ENCODE measurements around the gene ABCC9.
"Not testable (repeated sequence)": the region's sequence is repeated elsewhere in the genome, so short reads cannot be mapped to it uniquely, and the experiment has no call there.

Gene ABCC9

GRCh38 chr12:21938879-21939278 lies 2.3 kb downstream of the ABCC9 start:
- no peak for TF ChIP-seq CTCF (IDR thresholded peaks at IDR 0.05; ENCODE audit: insufficient read depth, missing control alignments)
- FAIRE-seq (no peak), DNase-seq (ENCODE audit: insufficient read length, low spot score) (no peak)

- FAIRE-seq = no peak
- DNase-seq (ENCODE audit: insufficient read length, low spot score) = no peak
- no peak for TF ChIP-seq CTCF (IDR thresholded peaks at IDR 0.05; ENCODE audit: insufficient read depth, missing control alignments)
Measured at GRCh38 chr12:21934173-21934572, 7.1 kb downstream of the ABCC9 start.

GRCh38 chr12:21933656-21934055 lies 7.6 kb downstream of the ABCC9 start:
- no peak for TF ChIP-seq CTCF (IDR thresholded peaks at IDR 0.05; ENCODE audit: insufficient read depth, missing control alignments)
- DNase-seq (ENCODE audit: insufficient read length, low spot score) (no peak), FAIRE-seq (no peak)

- not testable (repeated sequence) for FAIRE-seq
Measured at GRCh38 chr12:21929972-21930371, 11.3 kb downstream of the ABCC9 start.

GRCh38 chr12:21925296-21925913 lies 15.8 kb downstream of the ABCC9 start:
- FAIRE-seq (no peak), DNase-seq (ENCODE audit: insufficient read length, low spot score) (no peak)
- TF ChIP-seq CTCF (IDR thresholded peaks at IDR 0.05; ENCODE audit: insufficient read depth, missing control alignments) = no peak

More at GRCh38 chr12:21929972-21930371, 11.3 kb downstream of the ABCC9 start:
- DNase-seq (ENCODE audit: insufficient read length, low spot score) = not testable (repeated sequence)

- FAIRE-seq = no peak
- TF ChIP-seq CTCF (IDR thresholded peaks at IDR 0.05; ENCODE audit: insufficient read depth, missing control alignments) = no peak
- no peak for DNase-seq (ENCODE audit: insufficient read length, low spot score)
Measured at GRCh38 chr12:21921436-21921835, 19.8 kb downstream of the ABCC9 start.

GRCh38 chr12:21918456-21918855 lies 22.8 kb downstream of the ABCC9 start:
- no peak for TF ChIP-seq CTCF (IDR thresholded peaks at IDR 0.05; ENCODE audit: insufficient read depth, missing control alignments)
- FAIRE-seq = no peak
- DNase-seq (ENCODE audit: insufficient read length, low spot score) = no peak

GRCh38 chr12:21913823-21914222 lies 27.4 kb downstream of the ABCC9 start:
- DNase-seq (ENCODE audit: insufficient read length, low spot score) (no peak), FAIRE-seq (no peak)
- no peak for TF ChIP-seq CTCF (IDR thresholded peaks at IDR 0.05; ENCODE audit: insufficient read depth, missing control alignments)
